GM21528 (cell line): ENCODE data around the gene ATF5.
"Not testable (repeated sequence)": the region's sequence is repeated elsewhere in the genome, so short reads cannot be mapped to it uniquely, and the experiment has no call there.

Source experiments
- ATAC-seq: cut with Tn5 transposase; IDR thresholded peaks from one replicate; pipeline ENCODE4 v1.9.1; 2021; ENCODE audit warnings: mild to moderate bottlenecking, moderate library complexity; ENCODE audit not compliant: unreplicated experiment, low FRiP score

ATF5 gene

GRCh38 chr19:49968279-49968922, 39.4 kb downstream of the ATF5 start:
- ATAC-seq: no peak

- not testable (repeated sequence) for ATAC-seq
Measured at GRCh38 chr19:49969355-49969754, 40.4 kb downstream of the ATF5 start.

DNA sequence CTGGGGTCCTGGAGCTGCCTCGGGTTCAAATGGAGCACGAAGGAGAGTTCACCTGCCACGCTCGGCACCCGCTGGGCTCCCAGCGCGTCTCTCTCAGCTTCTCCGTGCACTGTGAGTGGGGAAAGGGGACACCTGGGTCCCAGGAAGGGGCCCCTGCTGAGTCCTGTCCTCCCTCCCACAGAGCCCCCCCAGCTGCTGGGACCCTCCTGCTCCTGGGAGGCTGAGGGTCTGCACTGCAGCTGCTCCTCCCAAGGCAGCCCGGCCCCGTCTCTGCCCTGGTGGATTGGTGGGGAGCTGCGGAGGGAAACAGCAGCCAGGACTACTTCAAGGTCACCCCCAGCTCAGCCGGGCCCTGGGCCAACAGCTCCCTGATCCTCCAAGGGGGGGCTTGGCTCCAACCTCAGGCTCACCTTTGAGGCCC, 43.0 kb downstream of the ATF5 start:
- ATAC-seq: no peak

DNA sequence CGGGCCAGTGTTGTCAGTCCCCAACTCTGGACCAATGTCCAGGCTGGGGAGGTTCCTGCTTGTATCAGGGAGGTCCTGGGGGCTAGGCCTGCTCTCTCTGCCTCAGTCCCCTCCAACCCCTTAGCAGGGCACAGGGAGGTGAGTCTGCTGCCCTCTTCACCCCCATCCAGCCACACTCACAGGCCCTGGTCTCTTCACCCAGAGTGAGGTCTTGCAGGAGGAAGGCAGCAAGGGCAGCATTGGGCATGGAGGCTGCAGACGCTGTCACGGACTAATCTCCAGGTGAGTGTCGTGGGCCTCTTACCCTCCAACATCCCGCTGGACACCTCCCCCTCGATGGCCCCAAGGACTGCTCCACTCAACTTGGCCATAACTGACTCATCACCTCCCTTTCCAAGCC, 43.8 kb downstream of the ATF5 start:
- no peak for ATAC-seq

DNA sequence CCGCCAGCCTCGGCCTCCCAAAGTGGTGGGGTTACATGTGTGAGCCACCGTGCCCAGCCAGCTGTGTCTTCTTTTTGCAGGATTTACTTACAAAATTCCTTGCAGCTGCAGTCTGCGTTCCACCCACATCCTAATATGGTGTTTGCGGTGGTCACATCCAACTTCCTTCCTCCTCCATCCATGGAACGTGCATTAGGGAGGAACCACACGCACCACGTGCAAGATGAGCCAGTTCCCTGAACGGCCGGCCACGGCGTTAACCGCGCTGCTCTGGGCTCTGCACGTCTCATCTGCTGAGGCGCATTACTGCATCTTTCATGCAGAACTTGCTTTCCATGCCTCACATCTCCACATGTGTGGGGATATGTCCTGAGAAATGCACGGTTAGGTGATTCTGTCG, 45.0 kb downstream of the ATF5 start:
- no peak for ATAC-seq

GRCh38 chr19:49975051-49975450, 46.0 kb downstream of the ATF5 start:
- no peak for ATAC-seq

GRCh38 chr19:49976496-49976895, 47.5 kb downstream of the ATF5 start:
- no peak for ATAC-seq

- ATAC-seq: no peak
Measured at GRCh38 chr19:49977076-49977475, 48.1 kb downstream of the ATF5 start.

- ATAC-seq: no peak
Measured at GRCh38 chr19:49977881-49978280, 48.9 kb downstream of the ATF5 start.

GRCh38 chr19:49978324-49978723, 49.3 kb downstream of the ATF5 start:
- ATAC-seq: no peak

GRCh38 chr19:49981603-49982593, 52.9 kb downstream of the ATF5 start:
- ATAC-seq: no peak
